Activated naive CD8-positive, alpha-beta T cell (primary cell): ENCODE results near the gene PKN2.
"Not testable (repeated sequence)": the region's sequence is repeated elsewhere in the genome, so short reads cannot be mapped to it uniquely, and the experiment has no call there.

Experiments
- H3K27ac Mint-ChIP-seq: one replicate; pipeline ENCODE4 v1.8.0; 2021; ENCODE audit warnings: mixed read lengths
- H3K27me3 Mint-ChIP-seq: one replicate; pipeline ENCODE4 v1.8.0; 2021; ENCODE audit warnings: mixed read lengths
- H3K36me3 Mint-ChIP-seq: one replicate; pipeline ENCODE4 v1.8.0; 2021; ENCODE audit warnings: mixed read lengths
- H3K4me1 Mint-ChIP-seq: one replicate; pipeline ENCODE4 v1.8.0; 2021; ENCODE audit warnings: low read depth, mixed read lengths
- H3K4me3 Mint-ChIP-seq: one replicate; pipeline ENCODE4 v1.8.0; 2021; ENCODE audit warnings: mild to moderate bottlenecking, mixed read lengths
- H3K9me3 Mint-ChIP-seq: one replicate; pipeline ENCODE4 v1.8.0; 2021; ENCODE audit warnings: low read depth, mixed read lengths

The PKN2 gene

GRCh38 chr1:88819642-88820041 lies 135.6 kb downstream of the PKN2 start:
- H3K4me1 Mint-ChIP-seq, H3K9me3 Mint-ChIP-seq, H3K27ac Mint-ChIP-seq, H3K27me3 Mint-ChIP-seq, H3K4me3 Mint-ChIP-seq: not testable (repeated sequence)
- peaks cover 18% of the 10 kb centered on the region for H3K36me3 Mint-ChIP-seq

DNA sequence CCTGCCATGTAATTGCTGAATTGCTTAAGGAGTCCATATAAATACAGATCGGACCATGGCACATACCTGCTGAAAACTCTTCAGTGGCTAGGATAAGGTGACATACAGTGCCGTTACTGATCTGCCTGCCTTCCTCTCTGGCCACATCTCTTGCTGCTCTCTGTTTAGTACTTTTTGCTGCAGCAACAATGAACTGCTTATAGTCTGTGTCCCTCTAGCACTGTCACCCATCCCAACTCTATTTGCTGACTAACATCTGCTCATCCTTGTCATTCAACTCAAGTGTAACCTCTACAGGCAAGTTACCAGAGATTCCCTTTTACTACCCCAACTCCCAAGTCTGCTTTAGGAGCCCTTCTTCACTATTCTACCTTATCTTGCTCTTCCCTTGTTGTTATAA lies 141.6 kb downstream of the PKN2 start:
- Mint-ChIP-seq H3K36me3 (peaks cover 3% of the 10 kb centered on the region), H3K4me1 (no peaks in the 10 kb centered on the region)

DNA sequence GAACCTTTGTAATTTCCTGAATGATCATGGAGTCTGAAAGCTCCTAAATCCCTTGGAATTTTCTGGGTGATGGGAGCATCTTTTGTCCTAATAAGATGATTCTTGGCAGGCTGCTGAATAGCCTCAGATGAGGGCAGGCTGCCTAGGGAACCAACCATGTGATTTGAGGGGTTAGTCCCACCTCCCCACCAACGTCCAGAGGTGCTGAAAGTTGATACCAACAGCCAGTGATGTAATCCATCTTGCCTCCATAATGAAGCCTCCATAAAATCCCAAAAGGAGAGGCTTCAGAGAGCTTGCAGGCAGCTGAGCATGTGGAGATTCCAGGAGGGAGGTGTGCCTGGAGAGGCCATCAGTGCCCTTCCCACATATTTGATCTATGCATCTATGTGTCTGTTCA lies 163.6 kb downstream of the PKN2 start:
- Mint-ChIP-seq H3K4me3 (no peak overlapping the region), H3K4me1 (no peaks in the 10 kb centered on the region), H3K9me3 (no peaks in the 10 kb centered on the region), H3K27me3 (no peaks in the 10 kb centered on the region), H3K36me3 (no peaks in the 10 kb centered on the region), H3K27ac (no peak overlapping the region)

More for the DNA sequence above, 141.6 kb downstream of the PKN2 start:
- H3K27me3 Mint-ChIP-seq, result no peaks in the 10 kb centered on the region
- no peak overlapping the region for H3K27ac Mint-ChIP-seq
- H3K9me3 Mint-ChIP-seq, result no peaks in the 10 kb centered on the region
- H3K4me3 Mint-ChIP-seq, result no peak overlapping the region

GRCh38 chr1:88851303-88852063 lies 167.4 kb downstream of the PKN2 start:
- H3K9me3 Mint-ChIP-seq, result no peaks in the 10 kb centered on the region
- H3K36me3 Mint-ChIP-seq, result no peaks in the 10 kb centered on the region
- no peak overlapping the region for H3K4me3 Mint-ChIP-seq
- peak overlapping the region; percentile 52 for H3K27ac Mint-ChIP-seq
- no peaks in the 10 kb centered on the region for H3K27me3 Mint-ChIP-seq
- no peaks in the 10 kb centered on the region for H3K4me1 Mint-ChIP-seq

- Mint-ChIP-seq H3K4me1 (peaks cover 57% of the 10 kb centered on the region), H3K27me3 (no peaks in the 10 kb centered on the region), H3K27ac (peak overlapping the region; percentile 89), H3K36me3 (peaks cover 8% of the 10 kb centered on the region), H3K9me3 (no peaks in the 10 kb centered on the region), H3K4me3 (peak overlapping the region; percentile 72)
Measured at GRCh38 chr1:88867743-88868521, 183.9 kb downstream of the PKN2 start.

DNA sequence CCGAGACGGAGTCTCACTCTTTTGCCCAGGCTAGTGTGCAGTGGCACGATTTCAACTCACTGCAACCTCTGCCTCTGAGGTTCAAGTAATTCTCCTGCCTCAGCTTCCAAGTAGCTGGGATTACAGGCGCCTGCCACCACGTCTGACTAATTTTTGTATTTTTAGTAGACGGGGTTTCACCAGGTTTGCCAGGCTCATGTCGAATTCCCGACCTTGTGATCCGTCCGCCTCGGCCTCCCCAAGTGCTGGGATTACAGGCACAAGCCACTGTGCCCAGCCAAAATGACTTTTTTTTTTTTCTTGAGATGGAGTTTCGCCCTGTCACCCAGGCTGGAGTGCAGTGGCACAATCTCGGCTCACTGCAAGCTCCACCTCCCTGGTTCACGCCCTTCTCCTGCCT lies 185.6 kb downstream of the PKN2 start:
- not testable (repeated sequence) for H3K27me3 Mint-ChIP-seq, H3K9me3 Mint-ChIP-seq, H3K36me3 Mint-ChIP-seq, H3K27ac Mint-ChIP-seq, H3K4me3 Mint-ChIP-seq
- peaks cover 60% of the 10 kb centered on the region for H3K4me1 Mint-ChIP-seq

- H3K9me3 Mint-ChIP-seq, result no peaks in the 10 kb centered on the region
- H3K27me3 Mint-ChIP-seq, result no peaks in the 10 kb centered on the region
- no peak overlapping the region for H3K27ac Mint-ChIP-seq
- peaks cover 57% of the 10 kb centered on the region for H3K4me1 Mint-ChIP-seq
- peaks cover 4% of the 10 kb centered on the region for H3K36me3 Mint-ChIP-seq
- no peak overlapping the region for H3K4me3 Mint-ChIP-seq
Measured at GRCh38 chr1:88873737-88874349, 189.8 kb downstream of the PKN2 start.

GRCh38 chr1:88875595-88875994 lies 191.5 kb downstream of the PKN2 start:
- Mint-ChIP-seq H3K4me3 (peak overlapping the region; percentile 25), H3K9me3 (no peaks in the 10 kb centered on the region), H3K4me1 (peaks cover 51% of the 10 kb centered on the region), H3K27me3 (no peaks in the 10 kb centered on the region), H3K36me3 (peaks cover 4% of the 10 kb centered on the region), H3K27ac (no peak overlapping the region)

DNA sequence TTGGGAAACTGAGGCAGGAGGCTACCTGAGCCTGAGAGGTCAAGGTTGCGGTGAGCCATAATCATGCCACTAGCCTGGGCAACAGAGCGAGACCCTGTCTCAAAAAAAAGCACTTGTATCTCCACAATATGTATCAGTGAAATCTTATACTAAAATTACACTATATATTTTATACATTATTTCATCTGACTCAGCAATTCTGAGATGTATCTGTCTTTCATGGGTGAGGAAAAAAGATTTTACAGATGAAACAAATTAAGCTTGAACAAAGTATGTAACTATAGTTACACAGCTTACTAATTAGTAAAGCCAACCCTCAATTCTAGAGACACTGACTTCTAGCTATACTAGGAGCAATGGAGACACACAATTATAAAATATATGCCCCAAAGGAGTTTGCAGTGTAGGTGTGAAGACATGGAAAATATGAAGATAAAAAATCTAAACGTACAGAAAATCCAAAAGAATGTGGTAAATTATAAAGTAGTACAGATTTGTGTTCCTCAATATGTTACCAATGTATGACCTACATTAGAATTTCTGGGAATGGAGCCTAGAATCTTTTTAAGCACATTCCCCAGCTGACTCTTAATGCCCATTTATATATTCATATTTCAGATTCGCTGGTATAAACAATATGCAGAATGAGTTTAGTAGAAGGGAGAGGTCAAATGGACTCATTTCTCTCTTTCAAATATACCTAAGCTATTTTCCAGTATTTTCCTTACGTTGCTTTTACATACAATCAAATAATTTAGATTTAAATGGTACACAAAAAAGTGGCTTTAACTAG lies 192.7 kb downstream of the PKN2 start:
- no peaks in the 10 kb centered on the region for H3K27me3 Mint-ChIP-seq
- H3K36me3 Mint-ChIP-seq, result peaks cover 4% of the 10 kb centered on the region
- peaks cover 54% of the 10 kb centered on the region for H3K4me1 Mint-ChIP-seq
- no peak overlapping the region for H3K4me3 Mint-ChIP-seq
- H3K27ac Mint-ChIP-seq, result no peak overlapping the region
- H3K9me3 Mint-ChIP-seq, result no peaks in the 10 kb centered on the region

DNA sequence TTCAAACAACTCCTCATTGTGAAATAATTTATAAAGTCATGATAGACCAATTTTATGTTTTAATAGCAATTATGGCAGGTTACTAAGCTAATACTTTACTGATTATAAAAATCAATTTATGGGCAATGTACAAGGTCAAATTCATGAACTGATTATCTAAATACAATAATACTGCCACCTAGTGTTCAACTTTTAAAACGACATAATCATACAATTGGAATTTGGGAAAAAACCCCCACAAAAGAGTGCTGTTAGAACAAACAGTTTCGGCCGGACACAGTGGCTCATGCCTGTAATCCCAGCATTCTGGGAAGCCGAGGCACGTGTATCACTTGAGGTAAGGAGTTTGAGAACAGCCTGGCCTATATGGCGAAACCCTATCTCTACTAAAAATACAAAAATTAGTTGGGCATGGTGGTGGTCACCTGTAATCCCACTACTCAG lies 193.3 kb downstream of the PKN2 start:
- no peaks in the 10 kb centered on the region for H3K9me3 Mint-ChIP-seq
- peak overlapping the region; percentile 46 for H3K27ac Mint-ChIP-seq
- peaks cover 4% of the 10 kb centered on the region for H3K36me3 Mint-ChIP-seq
- H3K4me3 Mint-ChIP-seq, result no peak overlapping the region
- no peaks in the 10 kb centered on the region for H3K27me3 Mint-ChIP-seq
- H3K4me1 Mint-ChIP-seq, result peaks cover 58% of the 10 kb centered on the region

GRCh38 chr1:88877911-88878310 lies 193.8 kb downstream of the PKN2 start:
- H3K4me1 Mint-ChIP-seq, result peaks cover 58% of the 10 kb centered on the region
- peak overlapping the region; percentile 46 for H3K27ac Mint-ChIP-seq
- no peak overlapping the region for H3K4me3 Mint-ChIP-seq
- no peaks in the 10 kb centered on the region for H3K27me3 Mint-ChIP-seq
- H3K36me3 Mint-ChIP-seq, result no peaks in the 10 kb centered on the region
- H3K9me3 Mint-ChIP-seq, result no peaks in the 10 kb centered on the region

DNA sequence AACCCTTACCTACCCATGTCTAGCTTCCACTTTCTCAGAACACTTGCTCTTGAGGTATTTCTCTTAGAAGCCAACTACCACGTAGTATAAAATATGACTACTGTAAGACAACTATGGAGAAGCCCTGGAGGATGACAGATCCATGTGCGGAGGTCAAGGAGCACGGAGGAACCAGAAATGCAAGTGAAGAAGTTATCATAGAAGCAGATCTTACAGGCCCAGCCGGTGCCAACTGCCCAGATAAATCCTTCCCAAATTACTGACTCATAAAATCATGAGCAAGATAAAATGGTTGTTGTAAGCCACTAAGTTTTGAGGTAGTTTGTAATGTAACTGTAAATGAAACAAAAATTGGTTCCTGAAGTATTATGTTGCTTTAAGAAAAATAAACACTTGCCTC lies 194.7 kb downstream of the PKN2 start:
- Mint-ChIP-seq H3K27me3 (no peaks in the 10 kb centered on the region), H3K27ac (peak overlapping the region; percentile 62), H3K36me3 (no peaks in the 10 kb centered on the region), H3K9me3 (no peaks in the 10 kb centered on the region), H3K4me3 (no peak overlapping the region), H3K4me1 (peaks cover 60% of the 10 kb centered on the region)

DNA sequence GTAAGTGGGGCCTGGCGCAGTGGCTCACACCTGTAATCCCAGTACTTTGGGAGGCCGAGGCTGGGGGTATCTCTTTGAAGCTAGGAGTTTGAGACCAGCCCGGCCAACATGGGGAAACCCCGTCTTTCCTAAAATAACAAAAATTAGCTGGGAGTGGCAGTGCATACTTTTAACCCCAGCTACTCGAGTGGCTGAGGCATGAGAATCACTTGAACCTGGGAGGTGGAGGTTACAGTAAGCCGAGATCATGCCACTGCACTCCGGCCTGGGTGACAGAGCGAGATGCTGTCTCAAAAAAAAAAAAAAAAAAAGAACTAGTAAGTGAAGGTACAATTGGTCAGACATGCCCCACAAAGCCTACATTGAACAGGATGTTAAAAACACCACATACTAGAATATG lies 196.6 kb downstream of the PKN2 start:
- not testable (repeated sequence) for H3K4me3 Mint-ChIP-seq, H3K27ac Mint-ChIP-seq, H3K36me3 Mint-ChIP-seq, H3K27me3 Mint-ChIP-seq, H3K9me3 Mint-ChIP-seq
- H3K4me1 Mint-ChIP-seq, result peaks cover 54% of the 10 kb centered on the region

GRCh38 chr1:88883156-88883555 lies 199.1 kb downstream of the PKN2 start:
- Mint-ChIP-seq H3K4me1 (peaks cover 49% of the 10 kb centered on the region), H3K27me3 (no peaks in the 10 kb centered on the region), H3K9me3 (no peaks in the 10 kb centered on the region), H3K36me3 (no peaks in the 10 kb centered on the region), H3K27ac (peak overlapping the region; percentile 80), H3K4me3 (peak overlapping the region; percentile 20)
